22Rv1 (cell line): ENCODE results near the gene ZNF516.
A peak's percentile ranks its signal among the peaks of the same experiment; 100 is the strongest.

Experiments
- H3K27ac ChIP-seq: fragments of 450-650 bp; 2 replicates; pipeline ENCODE4 v1.5.1; 2017
- CTCF ChIP-seq: fragments of 450-650 bp; IDR thresholded peaks from 2 replicates; pipeline ENCODE4 v1.5.1; 2017; ENCODE audit warnings: mild to moderate bottlenecking
- ZFX ChIP-seq: fragments of 450-650 bp; IDR thresholded peaks from 2 replicates; pipeline ENCODE4 v1.6.1; 2017; ENCODE audit warnings: antibody characterized with exemption, borderline replicate concordance

The ZNF516 gene

GRCh38 chr18:76484749-76485387, 10.2 kb downstream of the ZNF516 start:
- no peak for TF ChIP-seq CTCF
- no peak for TF ChIP-seq ZFX
- H3K27ac ChIP-seq: no peak overlapping the region

GRCh38 chr18:76483780-76484179, 11.3 kb downstream of the ZNF516 start:
- TF ChIP-seq ZFX (no peak), CTCF (no peak)
- no peak overlapping the region for H3K27ac ChIP-seq

DNA sequence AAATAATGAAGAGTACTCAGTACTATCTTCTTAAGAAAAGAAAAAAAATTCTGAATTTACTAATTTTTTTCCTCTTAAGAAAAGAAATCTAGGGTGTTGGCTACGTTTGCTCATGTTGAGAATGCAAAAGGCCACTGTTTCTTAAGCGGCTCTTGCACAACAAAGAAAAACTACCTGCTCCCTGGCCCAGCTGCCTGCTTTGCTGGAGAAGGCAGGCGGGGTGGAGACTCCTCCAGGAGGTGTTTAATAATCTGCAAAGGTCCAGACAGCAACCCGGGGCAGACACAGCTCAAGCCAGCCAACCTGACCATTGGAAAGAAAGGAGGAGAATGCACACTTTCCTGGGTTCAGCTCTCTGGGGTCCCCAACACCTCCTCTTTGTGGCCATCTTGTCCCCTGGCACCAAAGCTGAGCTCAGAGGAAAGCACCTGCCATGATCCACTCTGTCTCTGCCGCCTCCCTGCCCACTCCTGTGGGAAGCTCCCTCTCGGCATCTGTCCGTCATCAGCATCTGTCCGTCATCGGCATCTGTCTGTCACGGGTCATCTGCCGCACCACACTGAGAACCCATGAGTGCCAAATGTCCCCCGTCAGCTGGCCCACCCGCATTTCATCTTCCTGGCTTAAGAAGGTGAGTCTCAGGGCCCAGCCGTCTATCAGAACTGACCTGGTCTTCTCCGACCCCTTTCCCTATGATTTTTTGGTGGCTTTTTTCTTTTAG, 11.9 kb downstream of the ZNF516 start:
- TF ChIP-seq ZFX: no peak
- no peak for TF ChIP-seq CTCF
- H3K27ac ChIP-seq: no peak overlapping the region

DNA sequence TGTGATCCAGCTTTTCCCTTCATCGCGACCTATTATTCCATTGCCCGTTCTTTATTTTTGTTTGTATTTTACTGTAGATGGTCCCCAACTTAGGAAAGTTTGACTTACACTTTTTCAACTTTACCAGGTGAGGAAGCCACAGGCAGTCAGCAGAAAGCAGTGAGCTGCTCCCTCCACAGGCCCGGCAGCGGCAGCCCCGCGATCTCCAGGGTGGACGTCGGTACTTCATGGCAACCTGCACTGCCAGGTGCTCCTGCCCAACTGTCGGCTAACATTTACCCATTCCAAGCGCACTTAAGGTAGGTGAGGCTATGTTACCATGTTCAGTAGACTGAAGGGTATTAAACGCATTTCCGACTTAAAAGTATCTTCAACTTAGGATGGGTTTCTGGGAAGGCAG, 12.8 kb downstream of the ZNF516 start:
- TF ChIP-seq ZFX: no peak
- H3K27ac ChIP-seq: no peak overlapping the region

DNA sequence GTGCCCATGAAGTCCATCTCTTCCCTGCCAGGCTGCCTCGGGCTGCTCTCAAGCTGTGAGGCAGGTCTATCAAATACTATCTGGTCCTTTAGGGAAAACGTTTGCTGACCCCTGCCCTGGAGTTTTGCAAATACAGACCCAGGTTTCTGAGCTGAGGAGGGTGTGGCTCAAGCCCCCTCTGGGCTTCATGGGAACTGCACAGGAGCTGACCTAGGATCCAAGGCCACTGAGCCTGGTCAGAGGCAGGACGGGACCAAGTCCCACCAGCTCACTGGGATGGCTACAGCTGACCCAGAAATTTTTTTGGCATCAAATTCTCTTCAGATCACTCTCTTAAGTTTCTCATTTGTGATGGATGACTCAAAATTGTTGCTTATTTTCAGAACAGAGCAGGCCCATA, 14.1 kb downstream of the ZNF516 start:
- no peak overlapping the region for H3K27ac ChIP-seq
- TF ChIP-seq CTCF: 0 out of 2 replicates have a peak, but pooled peaks have one; percentile 8
- TF ChIP-seq ZFX: no peak

DNA sequence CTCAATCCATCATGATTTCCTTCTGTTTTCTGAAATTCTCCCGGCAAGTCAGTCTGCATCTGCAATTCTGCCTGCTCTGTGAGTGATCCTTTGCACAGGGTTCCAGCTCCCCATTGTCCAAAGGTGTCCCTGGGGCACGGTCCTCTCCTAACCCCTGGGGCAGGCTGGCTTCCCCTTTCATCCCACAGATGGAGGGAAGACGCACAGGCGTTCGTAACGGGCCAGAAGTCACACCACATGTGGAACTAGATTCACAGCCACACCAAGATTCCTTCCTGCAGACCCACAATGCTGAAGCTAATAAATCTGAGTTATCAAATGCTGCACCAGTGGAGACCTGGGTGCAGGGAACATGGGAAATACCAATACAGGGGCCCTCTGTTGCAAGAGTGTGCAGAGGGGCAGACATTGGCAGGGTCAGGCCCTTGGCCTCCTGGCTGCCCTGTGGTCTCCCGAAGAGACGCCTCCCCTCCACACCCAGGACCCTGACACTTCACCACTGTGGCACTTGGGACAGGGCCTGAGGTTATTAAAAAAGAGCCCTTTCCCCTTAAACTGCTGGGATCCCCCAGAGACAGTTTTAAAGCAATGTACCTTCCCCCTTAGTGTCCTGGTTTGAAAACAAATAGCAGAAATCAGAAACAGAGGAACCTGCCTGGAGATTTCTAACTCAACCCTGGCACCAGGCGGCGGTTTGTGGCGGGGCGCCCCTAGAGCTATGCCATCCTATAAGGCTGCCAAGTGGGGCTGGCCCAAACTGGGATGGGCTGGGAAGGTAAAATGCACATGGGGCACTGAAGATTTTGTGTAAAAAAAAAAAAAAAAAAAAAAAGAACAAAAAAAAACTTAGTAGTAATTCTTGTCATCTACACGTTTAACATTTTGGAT, 15.4 kb downstream of the ZNF516 start:
- H3K27ac ChIP-seq: no peak overlapping the region
- TF ChIP-seq CTCF: no peak

- H3K27ac ChIP-seq: no peak overlapping the region
- TF ChIP-seq CTCF (no peak), ZFX (no peak)
Measured at GRCh38 chr18:76476665-76477561, 18.1 kb downstream of the ZNF516 start.
